ENCODE measurements around the gene TCF7L2.

The TCF7L2 gene

DNA sequence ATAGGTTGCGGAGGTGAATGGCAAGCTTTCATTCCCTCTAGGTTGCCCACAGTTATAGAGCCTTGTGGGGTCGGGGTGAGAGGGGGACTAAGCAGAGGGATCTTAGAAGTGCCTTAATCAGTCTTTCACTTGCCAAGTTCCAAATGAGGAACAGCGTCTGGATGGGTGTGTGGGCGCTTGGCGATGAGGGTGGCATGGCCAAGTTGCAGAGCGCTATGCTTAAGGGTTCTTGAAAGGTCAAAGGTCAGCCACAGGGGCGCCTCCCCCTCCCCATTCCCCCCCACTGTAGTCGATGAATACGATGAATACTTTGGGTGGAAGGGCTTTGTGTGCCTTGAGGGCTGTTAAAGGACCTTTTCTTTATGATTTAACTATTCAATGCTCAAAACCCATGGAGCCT lies 185.0 kb downstream of the TCF7L2 start:
- no peak for DNase-seq (ENCODE audit: extremely low read depth in 1 of 2, low read depth in 1 of 2)

DNA sequence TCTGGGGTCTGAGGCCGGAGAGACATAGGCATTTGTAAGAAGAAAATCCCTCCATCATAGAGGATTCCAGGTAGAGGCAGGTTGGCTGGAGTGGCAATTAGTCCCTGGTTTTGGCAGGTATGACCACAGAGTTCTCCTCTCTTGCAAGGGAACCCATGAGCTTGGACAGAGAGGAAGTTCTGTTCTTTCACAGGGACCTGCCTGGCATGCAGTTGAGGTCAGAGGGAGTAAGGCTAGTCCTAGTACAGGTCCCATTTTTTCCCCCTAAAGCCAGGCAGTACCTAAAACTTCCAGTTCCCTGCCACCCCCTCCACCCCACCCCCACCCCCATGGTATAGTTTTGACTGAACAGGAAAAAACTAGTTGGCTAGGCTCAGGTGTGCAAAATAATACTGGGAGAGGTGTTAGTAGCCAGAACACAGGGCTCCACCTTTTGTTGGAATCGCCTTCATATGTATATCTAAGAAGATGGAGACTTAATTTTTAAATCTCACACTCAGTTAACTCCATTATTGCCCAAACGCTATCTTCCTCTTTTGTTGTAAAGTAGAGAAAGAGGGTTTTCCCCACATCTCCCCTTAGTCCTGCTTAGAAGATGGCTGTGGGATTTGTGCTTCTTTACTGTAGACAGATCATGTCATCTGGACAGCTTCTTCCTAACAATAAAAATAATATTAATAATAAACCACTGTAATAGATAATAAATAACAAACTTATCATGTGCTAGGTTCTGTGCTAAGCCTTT lies 188.1 kb downstream of the TCF7L2 start:
- DNase-seq (ENCODE audit: extremely low read depth in 1 of 2, low read depth in 1 of 2) = no peak

DNA sequence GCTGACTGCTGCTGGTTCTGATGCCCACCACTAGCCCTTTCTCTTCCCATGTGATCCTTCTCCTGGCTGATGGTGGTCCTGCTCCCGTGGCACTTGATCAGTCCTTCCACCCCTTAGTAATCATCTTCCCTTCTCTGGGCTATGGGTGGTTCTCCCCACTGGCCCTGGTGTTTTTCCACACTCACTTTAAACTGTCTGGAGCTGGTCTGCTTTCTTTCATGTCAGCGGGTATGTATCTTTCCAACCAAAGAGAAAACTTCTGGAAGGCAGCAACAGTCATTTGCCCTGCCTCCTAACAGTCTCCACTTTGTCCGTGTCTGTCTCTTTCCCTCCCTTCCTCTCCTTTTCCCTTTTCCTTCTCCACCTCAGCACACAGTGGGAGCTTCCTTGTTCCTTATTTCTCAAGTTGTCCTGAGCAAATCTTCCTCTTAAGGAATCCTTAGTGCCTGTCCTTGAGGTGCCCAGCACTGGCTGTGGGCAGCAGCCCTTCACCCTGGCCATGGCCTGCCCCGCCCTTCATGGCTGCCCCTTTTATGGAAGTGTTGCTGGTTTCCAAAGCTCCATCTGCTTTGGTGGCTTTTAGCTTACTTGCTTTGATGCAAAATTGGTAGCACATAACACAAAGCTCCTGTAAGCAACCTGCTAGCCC lies 189.0 kb downstream of the TCF7L2 start:
- no peak for DNase-seq (ENCODE audit: extremely low read depth in 1 of 2, low read depth in 1 of 2)

DNA sequence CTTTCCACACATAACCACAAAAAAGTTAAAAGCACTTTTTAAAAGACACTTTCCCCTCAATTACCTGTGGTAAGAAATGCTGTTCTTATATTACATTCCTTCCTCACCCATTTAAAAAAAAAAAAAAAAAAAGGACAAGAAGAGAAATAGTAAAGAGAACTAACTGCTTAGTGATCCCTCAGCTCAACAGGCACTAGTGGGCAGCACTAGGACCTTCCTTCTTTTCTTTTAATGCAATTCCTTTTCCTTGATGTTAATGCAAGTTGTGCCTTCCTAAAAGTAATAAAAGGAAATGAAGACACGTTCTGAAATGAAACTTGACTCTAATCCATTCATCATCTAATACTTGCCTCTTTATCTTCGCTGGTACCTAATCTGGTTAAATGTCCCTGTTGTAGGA lies 189.7 kb downstream of the TCF7L2 start:
- DNase-seq (ENCODE audit: extremely low read depth in 1 of 2, low read depth in 1 of 2) = no peak

DNA sequence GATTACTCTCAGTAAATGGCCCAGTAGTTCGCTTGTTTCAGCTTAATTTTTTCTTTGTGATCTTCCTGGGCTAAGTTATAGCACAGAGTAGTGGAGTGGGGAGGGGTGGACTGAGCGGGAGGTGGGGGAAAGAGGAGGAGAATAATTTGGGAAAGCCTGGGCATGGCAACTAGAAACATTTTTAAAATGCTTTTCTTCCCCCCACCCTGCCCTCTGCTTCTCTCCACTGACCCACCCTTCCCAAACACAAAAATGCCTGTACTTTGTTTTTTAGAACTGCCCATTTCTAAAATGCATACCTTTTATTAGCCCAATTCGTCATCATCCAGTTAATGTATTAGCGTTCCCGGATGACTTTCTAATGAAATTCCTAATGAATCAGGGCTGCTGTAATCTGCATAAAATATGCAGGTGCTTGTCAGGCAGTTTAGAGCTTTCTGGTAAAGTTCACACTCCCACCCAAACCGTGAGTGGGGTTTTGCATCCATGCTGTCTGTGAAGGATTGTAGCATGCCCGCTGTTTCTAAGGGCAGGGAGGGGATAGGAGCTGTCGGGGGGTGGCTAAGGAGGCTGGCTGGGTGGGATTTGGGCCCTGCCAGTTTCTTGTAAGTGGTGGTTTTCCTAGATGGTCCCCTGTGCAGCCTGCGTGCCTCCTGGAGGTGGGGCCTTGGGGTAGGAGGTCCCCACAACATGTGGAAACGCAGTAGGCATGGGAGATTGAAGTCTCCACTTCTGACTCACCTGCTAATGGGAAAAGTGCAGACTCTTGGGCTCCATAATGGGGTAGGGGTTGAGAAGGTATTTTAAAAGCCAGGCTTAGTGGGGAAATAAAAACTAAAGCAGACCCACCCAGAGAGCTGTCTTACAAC lies 190.3 kb downstream of the TCF7L2 start:
- no peak for DNase-seq (ENCODE audit: extremely low read depth in 1 of 2, low read depth in 1 of 2)

DNA sequence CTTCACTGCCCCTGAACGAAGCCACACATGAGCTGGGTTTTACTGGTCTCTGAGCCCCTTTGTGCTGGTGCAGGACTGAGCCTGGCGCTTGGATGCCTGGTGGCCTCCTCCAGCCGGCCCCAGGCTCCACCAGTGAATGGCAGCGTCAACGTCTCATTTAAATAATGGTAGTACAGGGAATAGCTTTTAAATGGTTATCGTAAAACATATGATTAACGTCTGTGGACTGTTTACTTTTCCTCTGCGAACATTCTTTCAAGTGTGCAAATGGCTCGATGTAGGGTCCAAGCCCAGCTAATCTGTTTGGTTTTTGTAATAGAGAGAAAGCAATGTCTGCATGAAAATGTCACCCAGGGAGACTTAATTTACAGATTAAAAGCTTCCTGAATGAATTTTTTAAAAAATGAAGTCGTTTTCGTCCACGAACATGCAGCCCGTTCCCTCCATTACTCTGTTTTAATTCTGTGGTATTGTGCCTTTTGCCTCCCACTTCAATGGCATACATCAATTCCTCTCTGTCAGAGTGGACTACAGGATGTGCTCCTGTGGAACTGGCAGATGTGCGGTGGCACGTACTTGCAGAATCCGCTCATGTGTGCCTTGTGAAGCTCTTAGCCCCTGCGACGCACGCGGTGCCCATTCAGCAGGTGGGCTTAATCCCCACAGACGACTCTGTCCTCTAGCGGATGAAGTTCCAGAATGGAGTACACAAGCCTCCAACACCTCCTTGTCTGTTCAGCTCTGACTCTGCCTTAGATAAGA lies 192.7 kb downstream of the TCF7L2 start:
- DNase-seq (ENCODE audit: extremely low read depth in 1 of 2, low read depth in 1 of 2) = no peak

DNA sequence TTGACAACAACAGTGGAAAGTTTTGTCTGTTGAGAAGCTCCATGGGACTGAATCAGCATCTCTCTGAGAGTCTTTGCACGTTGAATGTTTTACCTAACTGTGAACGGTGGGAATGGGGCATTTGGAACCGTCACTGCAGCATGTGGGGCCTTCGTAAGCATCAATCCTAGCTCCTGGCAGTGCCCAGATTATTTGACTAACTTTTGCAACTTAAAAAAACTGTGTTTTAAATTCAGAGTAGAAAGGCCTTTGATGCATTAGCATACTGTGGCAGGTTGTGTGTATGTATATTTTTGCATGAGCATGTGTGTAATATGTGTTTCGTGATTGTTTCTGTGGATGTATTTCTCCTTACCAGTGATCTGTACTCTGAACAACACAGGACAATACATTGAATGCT lies 194.5 kb downstream of the TCF7L2 start:
- no peak for DNase-seq (ENCODE audit: extremely low read depth in 1 of 2, low read depth in 1 of 2)

DNA sequence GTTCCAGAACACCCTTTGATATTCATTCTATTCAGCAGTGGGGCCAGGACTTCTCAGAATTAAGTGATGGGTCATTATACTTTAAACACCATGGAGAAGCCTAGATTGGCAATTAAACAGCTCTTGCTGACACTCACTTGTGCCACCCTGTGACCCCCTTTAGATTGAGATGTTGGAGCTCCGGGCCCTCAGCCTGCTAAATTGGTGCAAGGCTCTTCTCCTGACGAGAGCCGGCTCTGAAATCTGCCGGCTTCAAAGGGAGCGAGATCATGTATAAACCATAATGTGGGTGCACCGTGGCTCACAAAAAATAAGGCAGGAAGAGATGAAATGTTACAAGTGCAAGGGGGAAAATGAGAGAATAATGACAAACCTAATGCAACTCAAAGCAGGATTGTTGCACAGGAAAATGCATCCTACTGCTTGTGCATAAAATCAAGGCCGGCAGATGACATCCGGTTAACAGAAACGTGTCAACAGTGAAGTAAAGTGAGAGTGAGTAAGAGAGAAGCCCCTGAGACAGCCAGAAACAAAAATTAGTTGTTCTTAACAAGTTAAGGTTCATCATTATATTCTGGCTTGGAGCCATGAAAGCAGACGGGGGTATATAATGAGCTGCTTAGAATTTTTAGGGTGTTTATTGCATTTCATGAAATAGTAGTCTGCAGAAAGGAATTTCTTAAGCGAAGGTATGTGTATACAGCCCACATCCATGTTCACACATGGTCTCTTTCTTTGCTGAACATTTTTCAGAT lies 198.2 kb downstream of the TCF7L2 start:
- no peak for DNase-seq (ENCODE audit: extremely low read depth in 1 of 2, low read depth in 1 of 2)

DNA sequence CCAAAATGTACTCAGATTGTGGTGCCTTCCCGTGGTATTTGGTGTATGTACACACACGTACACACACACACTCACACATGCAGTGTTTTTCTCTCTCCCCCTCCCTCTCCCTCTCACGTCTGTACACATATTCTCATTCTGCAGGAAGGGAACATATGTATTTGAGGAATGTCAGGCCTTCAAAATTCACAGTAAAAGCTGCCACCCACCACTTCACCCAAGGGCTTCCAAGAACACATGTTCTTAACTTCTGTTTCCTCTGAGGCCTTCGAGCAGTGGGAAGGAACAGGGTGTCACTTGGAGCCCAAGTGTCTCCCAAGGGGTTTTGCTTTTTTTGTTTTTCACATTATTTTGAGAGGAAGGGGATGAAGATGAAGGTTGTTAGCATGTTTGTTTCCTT lies 198.9 kb downstream of the TCF7L2 start:
- DNase-seq (ENCODE audit: extremely low read depth in 1 of 2, low read depth in 1 of 2) = no peak

DNA sequence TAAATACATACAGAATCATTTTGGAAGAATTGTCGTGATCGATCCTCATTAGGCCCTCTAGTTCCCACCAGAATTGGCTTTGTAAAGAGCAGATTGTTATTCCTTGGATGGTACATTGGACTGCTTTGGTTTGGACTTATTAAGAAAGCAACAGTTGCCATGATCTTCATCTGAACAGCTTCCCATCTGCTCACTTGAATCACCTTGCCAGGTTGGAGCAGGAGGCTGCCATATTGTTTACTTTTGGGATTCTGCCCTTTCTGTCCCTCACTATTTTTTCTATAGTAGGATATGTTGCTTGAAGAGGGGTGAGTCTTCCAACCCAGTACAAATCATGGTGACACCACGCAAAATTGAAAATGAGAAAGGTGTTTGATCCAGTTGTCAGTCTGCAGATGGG lies 199.6 kb downstream of the TCF7L2 start:
- no peak for DNase-seq (ENCODE audit: extremely low read depth in 1 of 2, low read depth in 1 of 2)

DNA sequence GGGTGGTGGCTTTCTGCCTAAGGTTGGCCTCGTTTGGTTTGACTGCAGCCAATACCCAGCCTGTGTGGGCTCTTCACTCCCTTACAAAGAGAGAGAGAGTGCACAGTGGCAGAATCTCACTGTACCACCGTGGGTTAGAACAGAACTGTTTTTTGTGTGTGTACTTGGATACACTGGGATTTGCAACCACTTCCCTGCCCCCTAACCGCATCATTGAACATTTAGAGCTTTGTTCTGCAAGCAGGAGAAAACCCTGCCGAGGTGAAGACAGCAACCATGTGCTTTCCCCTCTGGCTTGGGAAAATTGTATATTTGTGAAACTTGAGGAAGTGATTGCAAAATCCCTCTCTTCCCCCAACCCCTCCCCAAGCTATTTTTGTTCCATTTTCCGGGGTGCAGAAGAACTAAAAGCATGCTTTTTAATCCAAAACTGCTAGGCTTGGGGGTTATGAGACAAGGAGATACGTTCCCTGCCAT lies 201.2 kb downstream of the TCF7L2 start:
- no peak for DNase-seq (ENCODE audit: extremely low read depth in 1 of 2, low read depth in 1 of 2)

DNA sequence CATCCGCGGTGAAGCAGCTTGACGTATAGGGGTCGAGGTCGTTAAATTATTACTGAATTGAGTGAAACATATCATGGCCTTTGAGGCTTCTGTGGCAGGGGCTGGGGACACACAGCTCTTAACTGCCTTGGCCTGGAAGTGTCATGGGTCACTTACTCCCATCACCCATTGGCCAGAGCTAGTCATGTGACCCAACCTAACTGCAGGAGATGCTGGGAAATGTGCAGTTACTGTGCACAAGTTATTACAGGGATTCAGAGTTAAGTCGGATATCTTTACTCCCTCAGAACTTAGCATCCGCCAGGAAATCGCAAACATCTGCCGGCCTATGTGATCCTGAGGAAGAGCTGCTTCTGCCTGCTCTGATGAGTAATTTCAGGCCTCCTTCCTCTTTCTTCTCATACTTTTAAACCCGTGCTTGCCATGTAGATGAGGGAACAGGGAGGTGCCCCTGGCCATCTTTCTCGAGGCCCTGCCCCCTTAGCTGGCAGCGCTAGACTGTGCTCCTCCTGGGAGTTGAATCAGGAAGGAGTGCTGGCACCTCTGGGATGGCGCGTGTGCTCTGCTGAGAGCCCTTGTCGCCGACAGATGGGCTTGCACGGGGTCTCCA lies 203.6 kb downstream of the TCF7L2 start:
- no peak for DNase-seq (ENCODE audit: extremely low read depth in 1 of 2, low read depth in 1 of 2)

DNA sequence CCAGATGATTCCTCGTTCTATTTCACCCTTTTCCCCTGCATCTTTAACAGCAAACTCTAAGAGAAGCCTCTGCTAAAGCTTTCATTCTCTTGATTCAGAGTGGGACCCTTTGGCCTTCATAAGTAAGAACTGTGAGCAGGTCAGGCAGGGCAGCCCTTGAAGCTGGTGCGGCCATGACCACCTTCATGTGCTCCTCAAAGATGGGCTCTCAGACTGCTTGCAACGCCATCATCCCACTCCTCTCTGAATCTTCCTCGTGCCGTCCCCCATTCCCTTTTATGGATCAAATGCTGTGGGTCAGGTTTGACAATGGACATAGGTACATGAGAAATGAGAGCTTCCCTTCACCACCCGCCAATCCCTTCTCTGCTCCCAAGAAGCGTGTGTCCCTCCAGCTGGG lies 207.4 kb downstream of the TCF7L2 start:
- no peak for DNase-seq (ENCODE audit: extremely low read depth in 1 of 2, low read depth in 1 of 2)

DNA sequence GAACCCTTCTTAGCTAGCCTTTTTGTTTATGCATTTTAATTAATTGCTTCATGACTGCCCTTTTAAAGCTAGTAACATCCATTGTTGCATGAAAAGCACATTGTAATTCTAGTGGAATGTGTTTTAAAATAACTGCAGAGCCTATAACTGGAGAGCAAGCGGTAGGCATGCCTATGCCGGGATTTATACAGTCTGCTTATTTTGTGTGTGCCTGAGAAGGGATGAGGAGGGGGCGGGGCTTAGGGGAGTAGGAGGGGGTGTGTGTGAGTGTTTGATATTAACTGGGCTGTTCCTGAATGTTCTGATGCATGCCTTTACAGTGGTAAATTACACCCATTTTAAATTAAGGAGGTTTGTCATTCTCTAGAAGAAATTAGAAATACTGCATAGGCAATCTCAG lies 208.1 kb downstream of the TCF7L2 start:
- no peak for DNase-seq (ENCODE audit: extremely low read depth in 1 of 2, low read depth in 1 of 2)

DNA sequence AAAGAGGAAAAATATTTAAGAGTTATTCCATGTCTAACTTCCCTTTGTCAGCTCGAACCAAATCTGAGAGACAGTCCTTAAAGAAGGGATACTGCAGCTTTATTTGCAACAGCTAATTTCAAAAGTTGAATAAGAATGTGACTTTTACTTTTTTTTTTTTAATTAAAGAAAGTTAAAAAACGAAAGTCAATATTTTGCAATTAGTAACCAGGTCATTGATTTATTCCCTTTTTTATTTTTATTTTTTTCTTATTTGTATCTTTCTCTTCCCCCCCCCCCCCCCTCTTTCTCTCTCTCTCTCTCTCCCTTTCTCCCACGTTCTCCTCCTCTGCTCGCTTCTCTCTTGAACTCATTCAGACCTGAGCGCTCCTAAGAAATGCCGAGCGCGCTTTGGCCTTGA lies 209.5 kb downstream of the TCF7L2 start:
- no peak for DNase-seq (ENCODE audit: extremely low read depth in 1 of 2, low read depth in 1 of 2)

DNA sequence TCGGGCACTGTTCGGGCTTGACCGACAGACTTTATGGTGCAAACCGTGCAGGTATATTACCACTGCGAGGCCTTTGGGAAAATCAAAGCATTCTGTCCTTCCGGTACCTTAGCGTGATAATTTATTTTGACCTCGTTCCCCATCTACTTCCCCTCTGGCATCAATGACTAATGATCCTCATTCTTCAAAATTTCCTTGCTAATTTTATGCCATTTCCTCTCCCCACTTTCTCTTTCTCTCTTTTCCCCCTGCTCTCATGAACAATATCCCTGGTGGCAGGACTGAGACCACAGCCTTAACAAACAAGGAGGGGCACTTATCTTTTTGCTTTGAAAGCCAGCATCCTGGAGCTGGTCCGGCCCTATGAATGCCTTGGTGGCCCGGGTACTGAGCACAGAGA lies 210.6 kb downstream of the TCF7L2 start:
- no peak for DNase-seq (ENCODE audit: extremely low read depth in 1 of 2, low read depth in 1 of 2)

DNA sequence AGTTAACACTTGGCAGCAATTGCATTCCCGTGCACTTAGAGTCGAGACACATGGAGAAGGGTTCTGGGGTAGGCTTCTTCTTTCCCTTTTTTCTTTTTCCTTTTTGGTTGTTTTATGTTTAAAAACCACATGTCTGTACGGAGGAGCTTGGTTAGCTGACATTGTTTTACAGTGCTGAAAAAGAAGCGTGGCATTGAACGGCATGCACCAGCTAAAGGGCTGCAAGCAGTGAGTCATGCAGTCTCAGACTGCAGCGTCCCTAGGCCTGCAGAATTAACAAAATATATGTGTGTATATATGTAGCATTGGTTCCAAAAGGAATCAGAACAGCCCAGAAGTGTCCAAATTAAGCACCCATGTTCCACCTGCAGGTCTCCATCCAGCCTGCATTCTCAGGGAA lies 211.0 kb downstream of the TCF7L2 start:
- DNase-seq (ENCODE audit: extremely low read depth in 1 of 2, low read depth in 1 of 2) = no peak

DNA sequence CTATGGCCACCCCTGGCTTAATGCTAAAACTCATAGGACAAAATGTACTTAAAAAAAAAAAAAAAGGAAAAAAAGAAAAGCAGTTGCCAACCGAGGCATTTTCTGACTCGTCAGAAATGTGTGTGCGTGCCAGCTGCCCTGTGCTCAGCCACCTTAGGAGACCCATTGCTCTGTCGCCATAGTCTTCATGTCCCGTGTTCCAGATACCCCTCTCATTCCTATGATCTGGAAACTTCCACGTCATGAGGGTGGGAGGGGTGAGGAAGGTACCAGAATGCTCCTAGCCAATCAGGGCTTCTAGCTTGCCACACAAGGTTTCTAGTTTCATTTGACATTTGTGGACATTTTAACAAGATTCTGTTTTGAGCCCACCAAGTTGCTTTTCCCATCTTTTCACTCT lies 212.9 kb downstream of the TCF7L2 start:
- DNase-seq (ENCODE audit: extremely low read depth in 1 of 2, low read depth in 1 of 2) = no peak

DNA sequence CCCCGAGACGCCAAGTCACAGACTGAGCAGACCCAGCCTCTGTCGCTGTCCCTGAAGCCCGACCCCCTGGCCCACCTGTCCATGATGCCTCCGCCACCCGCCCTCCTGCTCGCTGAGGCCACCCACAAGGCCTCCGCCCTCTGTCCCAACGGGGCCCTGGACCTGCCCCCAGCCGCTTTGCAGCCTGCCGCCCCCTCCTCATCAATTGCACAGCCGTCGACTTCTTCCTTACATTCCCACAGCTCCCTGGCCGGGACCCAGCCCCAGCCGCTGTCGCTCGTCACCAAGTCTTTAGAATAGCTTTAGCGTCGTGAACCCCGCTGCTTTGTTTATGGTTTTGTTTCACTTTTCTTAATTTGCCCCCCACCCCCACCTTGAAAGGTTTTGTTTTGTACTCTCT lies 215.6 kb downstream of the TCF7L2 start:
- DNase-seq (ENCODE audit: extremely low read depth in 1 of 2, low read depth in 1 of 2) = no peak

DNA sequence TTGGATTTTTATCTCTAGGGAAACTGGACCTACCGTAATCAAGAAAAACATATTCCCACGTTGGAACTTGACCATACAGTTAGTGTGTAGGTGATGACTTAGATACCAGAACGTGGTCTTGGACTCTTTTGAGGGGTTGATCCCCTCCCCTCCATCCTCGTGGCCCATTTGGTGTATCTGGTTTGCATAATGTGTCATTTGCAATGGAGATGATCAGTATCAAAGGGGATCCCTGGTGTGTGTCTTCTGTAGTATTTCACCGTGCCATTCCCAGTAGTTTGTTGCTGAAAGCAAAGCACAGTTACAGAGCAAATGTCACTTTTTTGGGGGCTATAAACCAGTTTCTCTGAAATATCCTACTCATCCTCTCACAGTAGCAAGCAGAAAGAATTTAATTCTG lies 217.7 kb downstream of the TCF7L2 start:
- DNase-seq (ENCODE audit: extremely low read depth in 1 of 2, low read depth in 1 of 2) = no peak

All from activated CD8-positive, alpha-beta memory T cell treated with anti-CD3 and anti-CD28 coated beads for 1 hour (primary cell).